Activated T-cell treated with anti-CD3 and anti-CD28 coated beads, Interleukin-2, amount 50 U/mL, for 4 hours (primary cell): ENCODE measurements around the gene PDE11A. TPM values are rescaled to one million over a fixed set of nuclear protein-coding genes. Genes with fewer than 3 reads are reported as not detected.
"Not testable (repeated sequence)": the region's sequence is repeated elsewhere in the genome, so short reads cannot be mapped to it uniquely, and the experiment has no call there.

Experiments
- ATAC-seq, 2 donors: fragments of 200-7000 bp; cut with Tn5 transposase; one replicate each; pipeline ENCODE4 v1.10.0; 2021
- DNase-seq: peaks from one replicate; pipeline ENCODE4 v3.0.0-alpha.2; 2020
- H3K27me3 Mint-ChIP-seq: one replicate; pipeline ENCODE4 v1.8.0; 2021; ENCODE audit warnings: low read depth, mixed read lengths
- H3K36me3 Mint-ChIP-seq: one replicate; pipeline ENCODE4 v1.8.0; 2022; ENCODE audit warnings: mixed read lengths; ENCODE audit not compliant: insufficient read depth
- H3K4me1 Mint-ChIP-seq: one replicate; pipeline ENCODE4 v1.8.0; 2021; ENCODE audit warnings: low read depth, mixed read lengths
- H3K4me3 Mint-ChIP-seq: one replicate; pipeline ENCODE4 v1.8.0; 2021; ENCODE audit warnings: mild to moderate bottlenecking, moderate library complexity, mixed read lengths
- H3K9me3 Mint-ChIP-seq: one replicate; pipeline ENCODE4 v1.8.0; 2021; ENCODE audit warnings: mixed read lengths
- total RNA-seq, 3 donors: library from RNA; stranded (reverse); gene quantifications; one replicate each; pipeline ENCODE4 v1.2.1, GENCODE V29; 2021

The PDE11A gene
- total RNA-seq, 3 donors from 2014 or later, result not detected

GRCh38 chr2:177842243-177842642 lies 230.3 kb downstream of the PDE11A start:
- Mint-ChIP-seq H3K4me3 (no peak overlapping the region), H3K9me3 (peaks cover 9% of the 10 kb centered on the region), H3K36me3 (no peaks in the 10 kb centered on the region), H3K27me3 (no peaks in the 10 kb centered on the region), H3K4me1 (no peaks in the 10 kb centered on the region)
- DNase-seq (no peak), ATAC-seq (no peak)

- H3K9me3 Mint-ChIP-seq, result peaks cover 13% of the 10 kb centered on the region
- H3K4me1 Mint-ChIP-seq, ATAC-seq: not testable (repeated sequence)
Observed at GRCh38 chr2:177835418-177836204, 237.0 kb downstream of the PDE11A start.

GRCh38 chr2:177832611-177833433 lies 239.8 kb downstream of the PDE11A start:
- ATAC-seq (no peak), DNase-seq (no peak)
- Mint-ChIP-seq H3K4me1 (no peaks in the 10 kb centered on the region), H3K27me3 (peaks cover 4% of the 10 kb centered on the region), H3K4me3 (no peak overlapping the region), H3K36me3 (no peaks in the 10 kb centered on the region), H3K9me3 (peaks cover 8% of the 10 kb centered on the region)

More at GRCh38 chr2:177835418-177836204, 237.0 kb downstream of the PDE11A start:
- H3K4me3 Mint-ChIP-seq, DNase-seq, H3K36me3 Mint-ChIP-seq, H3K27me3 Mint-ChIP-seq: not testable (repeated sequence)

DNA sequence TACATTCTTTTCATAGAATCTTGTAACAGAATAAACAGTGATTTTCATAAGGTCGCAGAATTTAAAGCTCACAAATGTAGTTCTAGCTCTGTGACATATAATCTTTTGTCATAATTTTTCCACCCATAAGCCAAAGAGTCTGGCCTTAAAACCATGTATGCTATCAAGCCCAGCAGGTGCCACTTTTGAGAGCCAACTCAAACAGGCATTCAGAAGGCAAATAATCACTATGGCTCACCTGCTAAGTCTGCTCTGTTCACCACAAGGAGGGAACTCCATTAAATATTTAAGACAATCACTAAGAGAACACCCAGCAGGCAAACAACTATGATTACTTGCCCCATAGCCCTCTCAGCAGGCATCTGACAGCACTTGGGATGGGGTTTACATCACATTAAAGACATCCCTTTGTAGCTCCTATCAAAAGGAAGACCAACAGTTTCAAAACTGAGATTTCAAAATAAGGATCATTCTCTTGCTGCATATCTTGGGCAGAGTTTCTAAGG lies 241.6 kb downstream of the PDE11A start:
- ATAC-seq (no peak), DNase-seq (no peak)
- H3K4me1 Mint-ChIP-seq, result no peaks in the 10 kb centered on the region
- no peaks in the 10 kb centered on the region for H3K36me3 Mint-ChIP-seq
- no peak overlapping the region for H3K4me3 Mint-ChIP-seq
- H3K9me3 Mint-ChIP-seq, result no peaks in the 10 kb centered on the region
- H3K27me3 Mint-ChIP-seq, result peaks cover 4% of the 10 kb centered on the region

DNA sequence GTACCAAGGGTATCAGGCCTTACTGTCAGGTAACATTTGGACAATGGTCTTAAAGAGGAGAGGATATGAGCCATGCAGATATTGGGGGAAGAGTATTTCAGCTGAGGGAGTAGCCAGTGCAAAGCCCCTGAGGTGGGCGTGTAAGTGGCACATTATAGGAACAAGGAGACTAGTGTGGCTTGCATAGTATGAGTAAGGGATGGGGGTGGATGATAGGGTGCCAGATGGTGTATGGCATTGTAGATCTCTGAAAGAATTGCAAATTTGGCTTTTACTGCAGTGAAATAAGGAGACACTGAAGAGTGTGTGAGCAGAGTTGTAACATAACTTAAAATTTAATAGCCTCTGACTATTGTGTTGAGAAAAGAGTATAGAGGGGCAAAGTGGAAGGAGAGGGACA lies 244.0 kb downstream of the PDE11A start:
- peaks cover 9% of the 10 kb centered on the region for H3K27me3 Mint-ChIP-seq
- DNase-seq (no peak), ATAC-seq (no peak)
- no peak overlapping the region for H3K4me3 Mint-ChIP-seq
- no peaks in the 10 kb centered on the region for H3K4me1 Mint-ChIP-seq
- no peaks in the 10 kb centered on the region for H3K36me3 Mint-ChIP-seq
- H3K9me3 Mint-ChIP-seq, result no peaks in the 10 kb centered on the region

- Mint-ChIP-seq H3K9me3 (no peaks in the 10 kb centered on the region), H3K36me3 (no peaks in the 10 kb centered on the region), H3K4me3 (no peak overlapping the region), H3K27me3 (peaks cover 12% of the 10 kb centered on the region), H3K4me1 (no peaks in the 10 kb centered on the region)
- ATAC-seq (no peak), DNase-seq (no peak)
Observed at GRCh38 chr2:177826897-177827296, 245.7 kb downstream of the PDE11A start.

- Mint-ChIP-seq H3K4me1 (no peaks in the 10 kb centered on the region), H3K27me3 (peaks cover 8% of the 10 kb centered on the region), H3K9me3 (no peaks in the 10 kb centered on the region), H3K4me3 (no peak overlapping the region), H3K36me3 (no peaks in the 10 kb centered on the region)
- DNase-seq (no peak), ATAC-seq (no peak)
Observed at GRCh38 chr2:177822941-177823340, 249.6 kb downstream of the PDE11A start.

DNA sequence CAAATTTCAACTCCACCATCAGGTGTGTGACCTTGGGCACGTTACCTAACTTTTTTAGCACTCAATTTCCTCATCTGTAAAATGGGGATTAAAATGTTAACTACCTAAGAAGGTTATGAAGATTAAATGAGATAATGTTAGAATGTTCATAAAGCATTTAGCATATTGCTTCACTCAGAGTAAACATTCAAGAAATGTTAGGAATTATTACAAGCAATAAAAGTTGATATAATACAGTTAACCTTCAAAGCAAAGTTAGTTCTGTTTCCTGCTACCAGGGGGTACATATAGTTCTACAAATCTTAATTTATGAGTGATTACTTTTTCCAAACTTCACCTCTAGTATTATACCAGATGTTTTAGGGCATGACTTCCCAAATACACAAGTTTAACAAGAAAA lies 254.2 kb downstream of the PDE11A start:
- Mint-ChIP-seq H3K27me3 (peaks cover 9% of the 10 kb centered on the region), H3K4me3 (no peak overlapping the region), H3K9me3 (no peaks in the 10 kb centered on the region), H3K4me1 (no peaks in the 10 kb centered on the region), H3K36me3 (no peaks in the 10 kb centered on the region)
- DNase-seq, result no peak
- ATAC-seq, result no peak

DNA sequence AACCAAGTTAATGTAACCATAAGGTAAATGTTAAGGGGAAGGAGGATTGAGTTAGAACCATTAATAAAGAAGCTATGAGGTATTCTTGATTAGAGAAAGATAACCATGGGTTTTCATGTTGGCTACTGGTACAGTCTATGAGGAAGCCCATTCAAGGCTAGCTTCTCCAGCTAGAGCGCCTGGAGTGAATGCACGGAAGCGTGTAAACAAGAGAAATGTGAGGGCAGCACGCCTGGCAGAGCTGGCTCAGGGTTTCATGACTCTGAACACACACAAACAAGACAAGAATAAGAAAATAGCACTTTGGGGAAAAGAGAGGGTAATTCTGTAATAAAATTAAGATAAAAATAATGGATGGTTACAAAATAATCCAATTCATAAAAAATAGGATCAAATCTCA lies 255.3 kb downstream of the PDE11A start:
- Mint-ChIP-seq H3K4me1 (no peaks in the 10 kb centered on the region), H3K4me3 (no peak overlapping the region), H3K9me3 (no peaks in the 10 kb centered on the region), H3K36me3 (no peaks in the 10 kb centered on the region), H3K27me3 (peaks cover 5% of the 10 kb centered on the region)
- ATAC-seq (no peak), DNase-seq (no peak)

GRCh38 chr2:177816766-177817165 lies 255.8 kb downstream of the PDE11A start:
- peaks cover 5% of the 10 kb centered on the region for H3K27me3 Mint-ChIP-seq
- no peaks in the 10 kb centered on the region for H3K4me1 Mint-ChIP-seq
- no peak for ATAC-seq
- DNase-seq, result no peak
- no peak overlapping the region for H3K4me3 Mint-ChIP-seq
- H3K9me3 Mint-ChIP-seq, result no peaks in the 10 kb centered on the region
- H3K36me3 Mint-ChIP-seq, result no peaks in the 10 kb centered on the region

GRCh38 chr2:177812713-177813396 lies 259.7 kb downstream of the PDE11A start:
- DNase-seq, result no peak
- ATAC-seq, result no peak
- no peaks in the 10 kb centered on the region for H3K9me3 Mint-ChIP-seq
- no peak overlapping the region for H3K4me3 Mint-ChIP-seq
- peaks cover 9% of the 10 kb centered on the region for H3K27me3 Mint-ChIP-seq
- H3K4me1 Mint-ChIP-seq, result no peaks in the 10 kb centered on the region
- H3K36me3 Mint-ChIP-seq, result no peaks in the 10 kb centered on the region

DNA sequence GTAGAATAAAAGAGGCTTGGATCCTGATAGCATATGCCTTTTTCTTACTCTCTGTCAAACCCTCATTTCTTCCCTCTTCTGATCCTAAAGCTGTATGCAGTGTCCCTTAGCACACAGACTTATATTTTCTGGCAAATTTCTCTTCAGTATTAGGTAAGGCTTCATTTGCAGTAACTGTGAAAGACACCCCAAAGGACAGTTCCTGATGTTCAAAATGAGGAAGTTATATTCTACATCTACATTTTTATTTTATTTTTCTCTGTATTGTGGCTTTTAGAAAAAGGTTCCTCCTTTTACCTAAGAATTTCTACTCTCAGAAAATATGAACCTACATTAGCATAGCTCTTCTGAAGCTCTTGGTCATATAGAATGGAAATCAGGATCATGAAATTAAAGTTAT lies 261.7 kb downstream of the PDE11A start:
- H3K36me3 Mint-ChIP-seq, result peaks cover 3% of the 10 kb centered on the region
- H3K4me1 Mint-ChIP-seq, result no peaks in the 10 kb centered on the region
- DNase-seq (no peak), ATAC-seq (no peak)
- H3K4me3 Mint-ChIP-seq, result no peak overlapping the region
- peaks cover 8% of the 10 kb centered on the region for H3K9me3 Mint-ChIP-seq
- H3K27me3 Mint-ChIP-seq, result peaks cover 7% of the 10 kb centered on the region

DNA sequence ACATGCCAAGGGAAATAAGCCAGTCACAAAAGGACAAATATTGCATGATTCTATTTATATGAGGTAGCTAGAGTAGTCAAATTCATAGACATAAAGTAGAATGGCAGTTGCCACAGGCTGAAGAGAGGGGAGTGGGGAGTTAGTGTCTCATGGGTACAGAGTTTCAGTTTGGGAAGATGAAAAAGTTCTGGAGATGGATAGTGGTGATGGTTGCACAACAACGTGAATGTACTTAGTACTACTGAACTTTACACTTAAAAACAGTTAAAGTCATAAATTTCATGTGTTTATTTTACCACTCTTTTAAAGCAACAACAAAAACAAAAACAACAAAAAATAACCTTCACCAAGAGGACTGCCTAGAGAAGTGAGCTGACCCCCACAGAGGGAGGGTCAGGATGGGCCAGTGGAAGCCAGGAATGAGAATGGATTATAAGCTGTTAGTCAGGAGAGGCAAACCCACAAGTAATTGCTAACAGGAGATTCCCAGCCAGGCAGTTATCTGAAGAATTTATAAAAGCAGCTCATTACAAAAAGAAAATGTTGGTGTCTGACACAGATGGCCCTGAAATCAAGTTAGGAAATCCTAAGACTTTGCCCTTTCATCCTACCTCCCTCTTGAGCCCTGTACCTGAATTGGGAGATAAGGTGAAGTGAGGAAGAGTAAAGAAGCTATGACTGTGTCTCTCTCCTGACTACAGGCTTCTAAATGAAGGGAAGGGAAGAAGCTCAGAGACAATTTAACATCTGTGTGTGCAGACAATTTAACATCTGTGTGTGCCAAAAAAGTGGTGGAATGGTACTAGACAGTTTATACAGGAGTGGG lies 263.4 kb downstream of the PDE11A start:
- H3K9me3 Mint-ChIP-seq, result peaks cover 11% of the 10 kb centered on the region
- peaks cover 3% of the 10 kb centered on the region for H3K36me3 Mint-ChIP-seq
- no peaks in the 10 kb centered on the region for H3K4me1 Mint-ChIP-seq
- H3K4me3 Mint-ChIP-seq, result no peak overlapping the region
- DNase-seq, result no peak
- ATAC-seq, result no peak
- H3K27me3 Mint-ChIP-seq, result peaks cover 7% of the 10 kb centered on the region

DNA sequence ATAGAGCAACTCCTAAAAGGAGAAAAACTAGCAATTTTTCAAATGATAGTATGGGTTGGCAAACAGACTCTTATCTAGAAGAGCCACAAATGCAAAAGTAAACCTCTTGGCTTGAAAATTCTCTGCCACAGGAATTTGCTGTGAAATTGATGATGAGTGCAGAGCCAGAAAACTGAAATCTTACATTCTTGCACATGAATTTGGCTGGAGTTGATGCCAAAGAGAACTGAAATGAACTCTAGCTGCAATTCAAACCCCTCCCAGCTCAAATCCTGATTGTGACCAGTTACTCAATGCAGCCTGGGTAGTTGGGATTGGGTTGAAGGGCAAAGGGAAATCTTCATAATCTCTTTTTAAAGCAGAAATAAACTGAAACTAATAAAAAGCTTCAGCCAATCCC lies 266.6 kb downstream of the PDE11A start:
- H3K4me3 Mint-ChIP-seq, result no peak overlapping the region

More for the DNA sequence above, 266.6 kb downstream of the PDE11A start:
- ATAC-seq, result no peak
- Mint-ChIP-seq H3K27me3 (peaks cover 12% of the 10 kb centered on the region), H3K4me1 (no peaks in the 10 kb centered on the region), H3K36me3 (peaks cover 3% of the 10 kb centered on the region), H3K9me3 (peaks cover 11% of the 10 kb centered on the region)
- no peak for DNase-seq
